Measurements from ENCODE around the gene KLHDC9.

DNA sequence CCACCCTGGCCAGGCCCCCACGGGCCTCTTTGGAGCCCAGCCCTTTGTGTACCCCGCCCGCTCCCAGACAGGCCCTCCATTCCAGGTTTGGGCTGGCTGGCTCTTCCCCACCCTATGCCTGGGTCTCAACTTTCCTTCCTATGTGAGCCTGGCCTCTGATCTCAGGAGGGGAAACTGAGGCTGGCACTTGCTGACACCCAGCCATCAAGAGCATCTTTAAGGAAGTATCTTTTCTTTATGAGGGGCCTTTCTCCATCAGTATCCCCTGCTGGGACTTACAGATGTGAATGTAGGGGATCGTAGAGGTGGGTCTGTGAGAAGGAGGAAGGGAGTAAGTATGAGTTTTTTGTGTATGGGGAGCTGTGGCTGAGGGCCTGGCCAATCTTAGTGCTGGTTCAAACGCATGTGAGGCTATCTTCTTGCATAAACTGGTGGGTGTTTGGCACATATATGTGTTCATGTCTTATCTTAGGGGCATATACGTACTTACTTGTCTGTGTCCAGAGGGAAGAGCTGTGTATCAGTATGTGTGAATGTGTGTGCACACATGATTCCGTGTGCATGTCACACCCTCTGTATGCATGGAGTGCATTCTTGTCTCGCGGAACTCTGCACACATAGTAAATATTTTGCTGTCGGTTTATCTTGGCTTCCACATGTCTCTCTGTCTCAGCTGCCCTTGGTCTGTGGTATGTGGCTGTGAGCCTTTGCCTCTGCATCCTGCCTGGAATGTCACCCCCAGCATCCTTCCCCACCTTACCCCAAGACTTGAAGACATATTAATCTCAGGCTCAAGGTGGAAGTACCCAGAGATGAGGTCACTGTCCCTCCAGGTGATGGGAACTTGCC is 14.2 kb upstream of the KLHDC9 start:
- TF ChIP-seq, protein P1, sequence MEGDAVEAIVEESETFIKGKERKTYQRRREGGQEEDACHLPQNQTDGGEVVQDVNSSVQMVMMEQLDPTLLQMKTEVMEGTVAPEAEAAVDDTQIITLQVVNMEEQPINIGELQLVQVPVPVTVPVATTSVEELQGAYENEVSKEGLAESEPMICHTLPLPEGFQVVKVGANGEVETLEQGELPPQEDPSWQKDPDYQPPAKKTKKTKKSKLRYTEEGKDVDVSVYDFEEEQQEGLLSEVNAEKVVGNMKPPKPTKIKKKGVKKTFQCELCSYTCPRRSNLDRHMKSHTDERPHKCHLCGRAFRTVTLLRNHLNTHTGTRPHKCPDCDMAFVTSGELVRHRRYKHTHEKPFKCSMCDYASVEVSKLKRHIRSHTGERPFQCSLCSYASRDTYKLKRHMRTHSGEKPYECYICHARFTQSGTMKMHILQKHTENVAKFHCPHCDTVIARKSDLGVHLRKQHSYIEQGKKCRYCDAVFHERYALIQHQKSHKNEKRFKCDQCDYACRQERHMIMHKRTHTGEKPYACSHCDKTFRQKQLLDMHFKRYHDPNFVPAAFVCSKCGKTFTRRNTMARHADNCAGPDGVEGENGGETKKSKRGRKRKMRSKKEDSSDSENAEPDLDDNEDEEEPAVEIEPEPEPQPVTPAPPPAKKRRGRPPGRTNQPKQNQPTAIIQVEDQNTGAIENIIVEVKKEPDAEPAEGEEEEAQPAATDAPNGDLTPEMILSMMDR (IDR thresholded peaks at IDR 0.05) = no peak
- TF ChIP-seq POLR2AphosphoS5 (IDR thresholded peaks at IDR 0.05) = no peak
- TF ChIP-seq POLR2A (IDR thresholded peaks at IDR 0.05) = peak in 1 of 4 donors; percentile 6
- TF ChIP-seq EP300 (IDR thresholded peaks at IDR 0.05) = no peak
